ENCODE data around the gene ADD1. TPM values are rescaled to one million over a fixed set of nuclear protein-coding genes. Genes with fewer than 3 reads are reported as not detected.

ADD1 gene
- total and polyA plus RNA-seq, 2 of the 13 experiments (the other 11 are each of a cell fraction or from before 2014, with no cell fraction given): 73.9 to 122 TPM

- H3K27ac ChIP-seq (ENCODE audit: extremely low read length, insufficient read depth, low read length): no peak overlapping the region
- H3K4me3 ChIP-seq (replicated peaks in 1 of 3; ENCODE audit: insufficient read depth in 1 of 3, low read depth in 2 of 3, low read length in 3 of 3): no peak overlapping the region
- ATAC-seq (no peak), FAIRE-seq (no peak), DNase-seq (ENCODE audit: low spot score) (no peak)
- BruUV-seq (replicated peaks): no TSS peak
- H3K27me3 ChIP-seq (ENCODE audit: control insufficient read depth in 1 of 2, insufficient read depth in 2 of 2, low read length in 2 of 2): no peaks in the 10 kb centered on the region
- peaks cover 61% of the 10 kb centered on the region for H3K79me2 ChIP-seq (ENCODE audit: insufficient read depth, low read length)
- H4K20me1 ChIP-seq (ENCODE audit: insufficient read depth, low read length): peaks cover 18% of the 10 kb centered on the region
- H3K4me2 ChIP-seq (ENCODE audit: low read depth, low read length): no peak overlapping the region
- intact Hi-C loops (cut with micrococcal nuclease; ENCODE audit: unreplicated experiment) (no loop called here), in situ Hi-C loops (cut with HindIII; ENCODE audit: extremely low pct_ligation_motif_present, low pct_unique_long_range_greater_than_20kb) (no loop called here)
- H3K4me1 ChIP-seq (ENCODE audit: insufficient read depth, low read length): peaks cover 38% of the 10 kb centered on the region
- no peaks in the 10 kb centered on the region for H3K9me3 ChIP-seq (ENCODE audit: low read length)
- 99% methylated on average over 3 of the region's 3 CpGs for WGBS (ENCODE audit: low lambda C conversion rate)
- TF ChIP-seq MLXIP (CRISPR knock-in tag; IDR thresholded peaks at IDR 0.05; ENCODE audit: borderline replicate concordance) (no peak), ZNF597 (CRISPR knock-in tag; IDR thresholded peaks at IDR 0.05) (no peak), EP300 (IDR thresholded peaks at IDR 0.05; ENCODE audit: low read depth in 2 of 2, low read length in 2 of 2) (no peak), EP300 (CRISPR knock-in tag; IDR thresholded peaks at IDR 0.05; ENCODE audit: borderline replicate concordance) (no peak), ZNF253 (CRISPR knock-in tag; IDR thresholded peaks at IDR 0.05; ENCODE audit: borderline replicate concordance) (no peak), FOXJ3 (CRISPR knock-in tag; IDR thresholded peaks at IDR 0.05; ENCODE audit: borderline replicate concordance) (no peak)
- TF ChIP-seq, protein P1, sequence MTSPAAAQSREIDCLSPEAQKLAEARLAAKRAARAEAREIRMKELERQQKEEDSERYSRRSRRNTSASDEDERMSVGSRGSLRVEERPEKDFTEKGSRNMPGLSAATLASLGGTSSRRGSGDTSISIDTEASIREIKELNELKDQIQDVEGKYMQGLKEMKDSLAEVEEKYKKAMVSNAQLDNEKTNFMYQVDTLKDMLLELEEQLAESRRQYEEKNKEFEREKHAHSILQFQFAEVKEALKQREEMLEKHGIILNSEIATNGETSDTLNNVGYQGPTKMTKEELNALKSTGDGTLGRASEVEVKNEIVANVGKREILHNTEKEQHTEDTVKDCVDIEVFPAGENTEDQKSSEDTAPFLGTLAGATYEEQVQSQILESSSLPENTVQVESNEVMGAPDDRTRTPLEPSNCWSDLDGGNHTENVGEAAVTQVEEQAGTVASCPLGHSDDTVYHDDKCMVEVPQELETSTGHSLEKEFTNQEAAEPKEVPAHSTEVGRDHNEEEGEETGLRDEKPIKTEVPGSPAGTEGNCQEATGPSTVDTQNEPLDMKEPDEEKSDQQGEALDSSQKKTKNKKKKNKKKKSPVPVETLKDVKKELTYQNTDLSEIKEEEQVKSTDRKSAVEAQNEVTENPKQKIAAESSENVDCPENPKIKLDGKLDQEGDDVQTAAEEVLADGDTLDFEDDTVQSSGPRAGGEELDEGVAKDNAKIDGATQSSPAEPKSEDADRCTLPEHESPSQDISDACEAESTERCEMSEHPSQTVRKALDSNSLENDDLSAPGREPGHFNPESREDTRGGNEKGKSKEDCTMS (CRISPR knock-in tag; conservative IDR thresholded peaks at IDR 0.05): no peak
- TF ChIP-seq, protein P2, sequence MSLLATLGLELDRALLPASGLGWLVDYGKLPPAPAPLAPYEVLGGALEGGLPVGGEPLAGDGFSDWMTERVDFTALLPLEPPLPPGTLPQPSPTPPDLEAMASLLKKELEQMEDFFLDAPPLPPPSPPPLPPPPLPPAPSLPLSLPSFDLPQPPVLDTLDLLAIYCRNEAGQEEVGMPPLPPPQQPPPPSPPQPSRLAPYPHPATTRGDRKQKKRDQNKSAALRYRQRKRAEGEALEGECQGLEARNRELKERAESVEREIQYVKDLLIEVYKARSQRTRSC (CRISPR knock-in tag; IDR thresholded peaks at IDR 0.05; ENCODE audit: low read depth): no peak
- peaks cover 12 to 43% of the 10 kb centered on the region in 2 experiments for H3K36me3 ChIP-seq (replicated peaks in 1 of 2; ENCODE audit: control insufficient read depth in 1 of 2, insufficient read depth in 2 of 2, low read length in 2 of 2)
- POLR2A ChIA-PET: no interaction called here
- no peak overlapping the region for H3K9ac ChIP-seq (ENCODE audit: insufficient read depth, low read depth, low read length)
- CTCF ChIA-PET (ENCODE audit: low intra/inter-chr PET ratio, low total read pairs): no interaction called here
- no peak overlapping the region for H2AFZ ChIP-seq (ENCODE audit: low read length)
Measured at GRCh38 chr4:2875556-2875955, 31.9 kb downstream of the ADD1 start.
